ENCODE data around the gene FSCB.
"Not testable (repeated sequence)": the region's sequence is repeated elsewhere in the genome, so short reads cannot be mapped to it uniquely, and the experiment has no call there.

Gene FSCB, protein sequence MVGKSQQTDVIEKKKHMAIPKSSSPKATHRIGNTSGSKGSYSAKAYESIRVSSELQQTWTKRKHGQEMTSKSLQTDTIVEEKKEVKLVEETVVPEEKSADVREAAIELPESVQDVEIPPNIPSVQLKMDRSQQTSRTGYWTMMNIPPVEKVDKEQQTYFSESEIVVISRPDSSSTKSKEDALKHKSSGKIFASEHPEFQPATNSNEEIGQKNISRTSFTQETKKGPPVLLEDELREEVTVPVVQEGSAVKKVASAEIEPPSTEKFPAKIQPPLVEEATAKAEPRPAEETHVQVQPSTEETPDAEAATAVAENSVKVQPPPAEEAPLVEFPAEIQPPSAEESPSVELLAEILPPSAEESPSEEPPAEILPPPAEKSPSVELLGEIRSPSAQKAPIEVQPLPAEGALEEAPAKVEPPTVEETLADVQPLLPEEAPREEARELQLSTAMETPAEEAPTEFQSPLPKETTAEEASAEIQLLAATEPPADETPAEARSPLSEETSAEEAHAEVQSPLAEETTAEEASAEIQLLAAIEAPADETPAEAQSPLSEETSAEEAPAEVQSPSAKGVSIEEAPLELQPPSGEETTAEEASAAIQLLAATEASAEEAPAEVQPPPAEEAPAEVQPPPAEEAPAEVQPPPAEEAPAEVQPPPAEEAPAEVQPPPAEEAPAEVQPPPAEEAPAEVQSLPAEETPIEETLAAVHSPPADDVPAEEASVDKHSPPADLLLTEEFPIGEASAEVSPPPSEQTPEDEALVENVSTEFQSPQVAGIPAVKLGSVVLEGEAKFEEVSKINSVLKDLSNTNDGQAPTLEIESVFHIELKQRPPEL

DNA sequence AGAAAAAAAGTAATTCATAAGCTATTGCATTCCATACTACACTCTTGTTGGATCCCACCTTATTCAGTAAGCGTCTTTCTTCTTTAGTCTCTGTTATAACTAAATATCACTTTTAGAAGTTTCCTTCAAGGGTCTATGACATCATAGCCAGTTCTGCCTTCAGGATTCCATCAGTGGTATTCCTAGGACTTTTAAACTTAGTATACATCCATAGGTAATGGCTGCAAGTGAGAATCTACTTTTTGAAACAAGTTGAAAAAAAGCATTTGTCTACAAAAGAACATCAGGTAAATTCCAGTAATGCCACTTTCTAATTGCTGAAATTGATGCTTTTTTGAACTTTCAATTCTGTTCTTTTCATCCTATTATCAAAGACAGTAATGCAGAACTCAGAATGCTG, at the start of gene FSCB:
Gene FSCB (minus strand): TSS at position 101 of the 400 bp plus-strand sequence. CDS start 296 bp downstream, outside the sequence.
- Mint-ChIP-seq H3K27me3 (no peaks in the 10 kb centered on the region), H3K27ac (no peak within 1 kb of the TSS), H3K9me3 (no peaks in the 10 kb centered on the region), H3K4me3 (no peak within 1 kb of the TSS), H3K4me1 (no peaks in the 10 kb centered on the region), H3K36me3 (no peaks in the 10 kb centered on the region)
- no peak for DNase-seq
- CTCF ChIA-PET: no interaction called here

DNA sequence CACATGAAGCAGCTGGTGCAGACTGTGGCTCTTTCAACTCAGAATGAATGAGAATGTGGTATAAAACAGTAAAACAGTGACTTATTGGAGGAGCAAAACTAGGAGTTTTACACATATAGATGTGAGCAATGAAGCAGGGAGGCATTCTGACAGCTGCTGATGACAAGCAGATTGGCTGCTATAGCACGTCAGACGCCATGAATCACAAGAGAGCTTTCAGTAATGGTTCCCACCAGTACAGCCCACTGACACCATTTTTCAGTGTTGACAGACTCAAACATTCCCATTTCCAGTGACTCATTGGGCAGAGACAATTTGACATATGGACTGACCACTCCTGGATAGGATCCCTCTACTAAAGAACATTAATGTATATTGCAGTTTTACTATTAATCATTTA, 24.6 kb upstream of the FSCB start:
- H3K4me3 Mint-ChIP-seq: no peak overlapping the region
- H3K27ac Mint-ChIP-seq: no peak overlapping the region
- no peak for DNase-seq
- no peaks in the 10 kb centered on the region for H3K4me1 Mint-ChIP-seq
- CTCF ChIA-PET: no interaction called here
- H3K27me3 Mint-ChIP-seq: no peaks in the 10 kb centered on the region
- no peaks in the 10 kb centered on the region for H3K9me3 Mint-ChIP-seq
- H3K36me3 Mint-ChIP-seq: no peaks in the 10 kb centered on the region

DNA sequence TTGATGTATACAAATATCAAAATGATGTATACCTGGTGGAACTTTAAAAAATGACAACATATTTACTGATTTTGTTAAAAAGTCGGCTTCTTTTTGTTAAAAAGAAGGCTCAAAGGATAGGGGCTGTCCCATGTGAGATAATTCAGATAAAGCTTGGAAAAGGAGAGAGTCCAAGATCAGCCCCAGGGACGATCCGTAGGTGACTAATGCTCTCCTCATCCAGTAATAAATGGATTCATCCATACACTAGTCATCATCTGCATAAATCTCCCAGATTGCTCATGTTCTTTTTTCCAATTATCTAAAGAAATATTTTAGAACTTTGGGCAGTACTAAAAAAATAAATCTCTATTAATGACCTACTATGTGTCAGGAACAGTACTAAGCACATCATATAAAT, 23.4 kb upstream of the FSCB start:
- CTCF ChIA-PET: no interaction called here
- H3K4me3 Mint-ChIP-seq: no peak overlapping the region

DNA sequence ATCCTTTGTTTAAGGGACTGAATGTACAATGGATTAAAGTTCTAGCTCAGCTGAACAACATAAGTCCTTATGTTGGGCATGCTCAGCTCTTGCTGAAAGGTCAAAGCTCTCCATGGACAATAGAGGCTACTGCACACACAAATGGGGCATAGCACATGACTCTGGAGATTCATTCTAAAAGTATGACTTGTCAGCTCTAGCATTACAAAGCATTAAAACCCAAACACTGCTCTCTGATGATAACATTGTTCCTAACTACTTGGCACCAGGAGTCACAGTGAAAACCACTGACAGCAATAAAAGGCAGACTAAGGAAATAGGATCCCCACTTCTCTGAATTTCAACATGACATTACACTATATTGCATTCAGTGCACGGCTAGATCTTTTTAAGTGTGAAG, 21.9 kb upstream of the FSCB start:
- no peak for DNase-seq
- Mint-ChIP-seq H3K27ac (no peak overlapping the region), H3K4me1 (no peaks in the 10 kb centered on the region), H3K27me3 (no peaks in the 10 kb centered on the region), H3K9me3 (no peaks in the 10 kb centered on the region), H3K4me3 (no peak overlapping the region), H3K36me3 (no peaks in the 10 kb centered on the region)
- CTCF ChIA-PET: no interaction called here

More for the DNA sequence above, 23.4 kb upstream of the FSCB start:
- Mint-ChIP-seq H3K9me3 (no peaks in the 10 kb centered on the region), H3K36me3 (no peaks in the 10 kb centered on the region), H3K27ac (no peak overlapping the region), H3K4me1 (no peaks in the 10 kb centered on the region), H3K27me3 (no peaks in the 10 kb centered on the region)
- DNase-seq: no peak

DNA sequence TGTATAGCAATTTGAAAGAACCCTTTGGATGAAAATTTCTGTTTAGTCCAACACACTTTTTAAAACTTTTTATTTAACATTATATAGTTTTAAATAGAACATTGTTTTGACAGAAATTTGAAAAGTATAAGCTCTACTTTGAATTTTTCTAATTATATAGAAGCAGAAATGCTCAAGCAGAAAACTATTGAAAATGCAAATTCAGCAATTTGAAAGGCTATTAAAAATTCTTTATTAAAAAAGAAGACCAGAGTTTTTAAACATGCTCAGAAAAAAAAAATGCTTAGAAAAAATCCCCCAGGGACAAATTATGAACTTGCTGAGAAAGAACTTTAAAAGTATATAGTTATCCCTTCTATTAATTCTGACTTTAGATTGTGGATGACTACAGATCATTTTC, 21.1 kb upstream of the FSCB start:
- Mint-ChIP-seq H3K4me3 (no peak overlapping the region), H3K36me3 (no peaks in the 10 kb centered on the region), H3K27ac (no peak overlapping the region), H3K27me3 (no peaks in the 10 kb centered on the region), H3K9me3 (no peaks in the 10 kb centered on the region), H3K4me1 (no peaks in the 10 kb centered on the region)
- DNase-seq: no peak
- CTCF ChIA-PET: no interaction called here

DNA sequence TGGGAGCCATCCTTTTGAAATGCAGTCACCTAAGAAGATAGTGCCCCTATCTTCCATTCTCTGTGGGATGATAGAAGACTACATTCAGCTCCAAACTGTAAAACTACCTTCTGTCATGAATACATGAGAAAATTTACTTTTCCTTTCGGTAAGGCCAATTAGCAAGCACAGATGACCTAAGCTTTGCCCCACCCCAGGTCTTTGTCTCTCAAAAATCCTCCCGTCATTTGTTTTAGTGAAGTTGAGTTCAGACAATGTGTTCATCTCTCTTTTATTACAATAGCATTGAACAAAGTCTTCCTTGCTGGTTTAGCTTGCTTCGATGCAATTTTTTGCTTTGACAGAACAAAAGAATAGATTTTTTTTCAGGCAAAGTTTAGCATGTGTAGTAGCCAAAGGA, 18.2 kb upstream of the FSCB start:
- Mint-ChIP-seq H3K27me3 (no peaks in the 10 kb centered on the region), H3K36me3 (no peaks in the 10 kb centered on the region), H3K9me3 (no peaks in the 10 kb centered on the region), H3K27ac (no peak overlapping the region), H3K4me3 (no peak overlapping the region), H3K4me1 (no peaks in the 10 kb centered on the region)
- DNase-seq: no peak
- CTCF ChIA-PET: no interaction called here

DNA sequence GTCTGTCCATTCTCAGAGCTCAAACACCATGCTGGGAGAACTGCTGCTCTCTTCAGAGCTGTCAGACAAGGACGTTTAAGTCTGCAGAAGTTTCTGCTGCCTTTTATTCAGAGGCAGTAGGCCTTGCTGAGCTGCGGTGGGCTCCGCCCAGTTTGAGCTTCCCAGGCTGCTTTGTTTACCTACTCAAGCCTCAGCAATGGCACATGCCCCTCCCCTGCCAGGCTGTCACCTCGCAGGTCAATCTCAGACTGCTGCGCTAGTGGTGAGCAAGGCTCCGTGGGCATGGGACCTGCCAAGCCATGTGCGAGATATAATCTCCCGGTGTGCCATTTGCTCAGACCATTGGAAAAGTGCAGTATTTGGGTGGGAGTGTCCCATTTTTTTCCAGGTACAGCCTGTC, 8.6 kb upstream of the FSCB start:
- H3K4me1 Mint-ChIP-seq, CTCF ChIA-PET, H3K4me3 Mint-ChIP-seq, H3K27ac Mint-ChIP-seq, H3K36me3 Mint-ChIP-seq, DNase-seq, H3K27me3 Mint-ChIP-seq: not testable (repeated sequence)
- peaks cover 16% of the 10 kb centered on the region for H3K9me3 Mint-ChIP-seq

DNA sequence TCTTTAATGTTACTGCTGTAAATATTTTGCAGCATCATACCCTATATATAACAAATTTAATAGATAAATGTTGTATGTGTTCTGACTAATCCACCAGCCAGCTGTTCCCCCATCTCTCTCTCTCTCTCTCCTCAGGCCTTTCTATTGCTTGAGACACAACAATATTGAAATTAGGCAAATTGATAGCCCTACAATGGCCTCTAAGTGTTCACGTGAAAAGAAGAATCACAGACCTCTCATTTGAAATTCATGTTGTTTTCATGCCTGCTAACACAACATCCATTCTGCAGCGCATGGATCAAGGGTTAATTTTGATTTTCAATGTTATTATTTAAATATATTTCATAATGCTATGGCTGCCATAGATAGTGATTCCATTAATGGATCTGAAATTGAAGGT, 1.8 kb upstream of the FSCB start:
- H3K27me3 Mint-ChIP-seq: no peaks in the 10 kb centered on the region
- no peak overlapping the region for H3K4me3 Mint-ChIP-seq
- no peaks in the 10 kb centered on the region for H3K36me3 Mint-ChIP-seq
- CTCF ChIA-PET: no interaction called here
- H3K27ac Mint-ChIP-seq: no peak overlapping the region
- H3K4me1 Mint-ChIP-seq: no peaks in the 10 kb centered on the region
- peaks cover 4% of the 10 kb centered on the region for H3K9me3 Mint-ChIP-seq
- no peak for DNase-seq

DNA sequence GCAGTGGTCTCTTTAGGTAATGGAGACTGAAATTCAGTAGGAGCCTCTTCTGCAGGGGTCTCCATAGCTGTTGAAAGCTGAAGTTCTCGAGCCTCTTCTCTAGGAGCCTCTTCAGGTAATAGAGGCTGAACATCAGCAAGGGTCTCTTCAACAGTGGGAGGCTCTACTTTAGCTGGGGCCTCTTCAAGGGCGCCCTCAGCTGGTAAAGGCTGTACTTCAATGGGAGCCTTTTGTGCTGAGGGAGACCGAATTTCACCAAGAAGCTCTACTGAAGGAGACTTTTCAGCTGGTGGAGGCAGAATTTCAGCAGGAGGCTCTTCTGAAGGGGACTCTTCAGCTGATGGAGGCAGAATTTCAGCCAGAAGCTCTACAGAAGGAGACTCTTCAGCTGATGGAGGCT, 1.5 kb downstream of the FSCB start:
- H3K27me3 Mint-ChIP-seq: no peaks in the 10 kb centered on the region
- H3K36me3 Mint-ChIP-seq: no peaks in the 10 kb centered on the region
- H3K4me3 Mint-ChIP-seq: no peak overlapping the region
- H3K27ac Mint-ChIP-seq: no peak overlapping the region
- no peak for DNase-seq
- no peaks in the 10 kb centered on the region for H3K4me1 Mint-ChIP-seq
- CTCF ChIA-PET: no interaction called here
- no peaks in the 10 kb centered on the region for H3K9me3 Mint-ChIP-seq

DNA sequence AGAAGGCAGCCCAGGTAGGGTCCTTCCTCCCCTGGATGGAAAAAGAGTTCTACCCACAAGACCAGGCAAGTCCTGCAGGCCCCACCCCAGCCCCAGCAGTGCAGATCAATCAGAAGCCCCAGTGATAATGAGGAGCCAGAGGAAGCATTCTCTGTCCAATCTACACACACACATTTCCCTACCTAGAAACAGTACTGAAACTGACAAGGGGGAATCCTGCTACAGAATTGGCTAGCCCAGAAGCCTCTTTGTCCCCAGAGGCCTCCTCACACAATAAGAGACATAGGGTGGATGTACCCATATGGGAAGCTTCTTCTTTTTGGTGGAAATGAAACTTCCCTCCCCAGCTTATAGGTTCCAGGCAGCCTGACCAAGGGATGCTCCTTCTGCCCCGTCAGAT, 9.9 kb downstream of the FSCB start:
- CTCF ChIA-PET: no interaction called here
- Mint-ChIP-seq H3K27ac (no peak overlapping the region), H3K36me3 (no peaks in the 10 kb centered on the region), H3K4me3 (no peak overlapping the region), H3K4me1 (no peaks in the 10 kb centered on the region), H3K27me3 (no peaks in the 10 kb centered on the region), H3K9me3 (peaks cover 2% of the 10 kb centered on the region)
- no peak for DNase-seq

DNA sequence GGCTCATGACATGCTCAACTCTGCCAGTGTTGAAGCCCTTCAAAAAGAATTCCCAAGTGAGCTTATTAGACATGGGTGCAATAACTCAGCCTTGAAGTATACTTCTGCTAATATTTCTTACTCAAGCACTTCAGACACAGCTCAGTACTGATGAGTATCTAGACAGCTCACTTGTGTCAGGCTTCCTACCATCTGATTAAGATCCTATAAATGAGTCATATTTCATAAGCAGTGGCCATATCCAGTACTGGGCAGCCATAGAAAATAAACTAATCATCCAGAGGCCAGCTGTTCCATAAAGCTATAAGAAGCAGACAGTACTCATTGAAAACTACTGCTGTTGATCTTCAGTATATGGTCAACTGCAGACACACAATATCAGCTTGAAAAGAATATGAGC, 12.9 kb downstream of the FSCB start:
- no peak overlapping the region for H3K27ac Mint-ChIP-seq
- no peaks in the 10 kb centered on the region for H3K9me3 Mint-ChIP-seq
- no peak overlapping the region for H3K4me3 Mint-ChIP-seq
- H3K27me3 Mint-ChIP-seq: no peaks in the 10 kb centered on the region
- CTCF ChIA-PET: no interaction called here
- no peaks in the 10 kb centered on the region for H3K36me3 Mint-ChIP-seq
- DNase-seq: no peak
- H3K4me1 Mint-ChIP-seq: no peaks in the 10 kb centered on the region

DNA sequence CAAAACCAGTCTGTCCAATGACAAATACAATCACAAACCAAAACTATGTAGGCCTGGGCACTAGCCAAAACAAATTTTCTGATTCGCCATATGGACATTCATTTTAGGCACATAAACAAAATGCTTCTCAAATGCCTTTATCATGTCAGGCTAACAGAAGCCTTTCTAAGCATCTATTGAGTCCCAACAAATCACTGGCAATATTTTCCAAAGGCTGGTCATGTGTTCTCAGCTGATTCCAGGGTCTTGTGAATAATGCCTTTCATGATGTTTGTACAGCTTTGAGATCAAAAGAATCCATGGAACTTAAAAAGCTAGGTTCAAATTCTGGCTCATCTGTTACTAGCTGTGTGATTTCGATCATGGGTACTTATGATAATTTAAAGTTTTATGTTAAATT, 16.1 kb downstream of the FSCB start:
- Mint-ChIP-seq H3K36me3 (no peaks in the 10 kb centered on the region), H3K4me3 (no peak overlapping the region), H3K27me3 (no peaks in the 10 kb centered on the region), H3K27ac (no peak overlapping the region), H3K4me1 (no peaks in the 10 kb centered on the region), H3K9me3 (peaks cover 1% of the 10 kb centered on the region)
- no peak for DNase-seq
- CTCF ChIA-PET: no interaction called here

DNA sequence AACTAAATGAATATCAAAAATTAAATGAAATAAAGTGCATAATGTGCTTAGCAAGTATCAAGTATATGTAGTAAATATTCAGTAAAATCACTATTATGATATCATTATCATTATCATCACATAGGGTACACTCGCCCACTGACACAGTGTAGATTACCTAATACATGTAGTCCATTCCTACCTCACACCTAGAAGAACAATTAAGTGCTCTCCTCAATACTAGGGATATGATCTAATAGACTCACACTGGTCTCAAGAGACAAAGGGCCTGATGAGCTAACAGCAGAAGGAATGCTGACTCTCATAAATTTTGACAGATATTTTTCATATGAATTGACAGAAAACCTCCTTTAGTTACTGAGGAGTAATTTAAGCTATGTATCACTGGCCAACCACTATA, 29.1 kb downstream of the FSCB start:
- no peak for DNase-seq
- H3K4me1 Mint-ChIP-seq: no peaks in the 10 kb centered on the region
- H3K9me3 Mint-ChIP-seq: peaks cover 9% of the 10 kb centered on the region
- H3K27ac Mint-ChIP-seq: no peak overlapping the region
- H3K27me3 Mint-ChIP-seq: no peaks in the 10 kb centered on the region
- no peak overlapping the region for H3K4me3 Mint-ChIP-seq
- H3K36me3 Mint-ChIP-seq: no peaks in the 10 kb centered on the region
- CTCF ChIA-PET: no interaction called here

DNA sequence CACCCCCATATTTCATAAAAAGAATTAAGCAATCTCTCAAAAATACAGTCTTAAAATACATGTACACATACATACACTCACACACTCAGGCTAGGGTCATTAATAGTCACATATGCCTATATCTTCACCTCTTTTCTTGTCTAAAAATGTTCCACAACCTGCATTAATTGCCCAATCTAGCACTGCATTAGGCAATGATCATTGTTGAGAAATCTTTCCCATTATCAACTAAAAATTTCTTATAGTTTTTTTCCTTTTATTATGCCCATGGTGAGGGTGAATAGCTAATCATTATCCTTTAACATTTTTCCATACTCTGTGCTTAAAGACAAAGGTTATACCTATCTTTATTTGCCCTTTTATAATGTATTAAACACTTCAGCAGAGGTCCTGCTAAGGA, 38.3 kb downstream of the FSCB start:
- no peaks in the 10 kb centered on the region for H3K9me3 Mint-ChIP-seq
- no peaks in the 10 kb centered on the region for H3K27me3 Mint-ChIP-seq
- H3K36me3 Mint-ChIP-seq: no peaks in the 10 kb centered on the region
- no peaks in the 10 kb centered on the region for H3K4me1 Mint-ChIP-seq
- no peak overlapping the region for H3K27ac Mint-ChIP-seq
- CTCF ChIA-PET: no interaction called here
- H3K4me3 Mint-ChIP-seq: no peak overlapping the region
- no peak for DNase-seq

DNA sequence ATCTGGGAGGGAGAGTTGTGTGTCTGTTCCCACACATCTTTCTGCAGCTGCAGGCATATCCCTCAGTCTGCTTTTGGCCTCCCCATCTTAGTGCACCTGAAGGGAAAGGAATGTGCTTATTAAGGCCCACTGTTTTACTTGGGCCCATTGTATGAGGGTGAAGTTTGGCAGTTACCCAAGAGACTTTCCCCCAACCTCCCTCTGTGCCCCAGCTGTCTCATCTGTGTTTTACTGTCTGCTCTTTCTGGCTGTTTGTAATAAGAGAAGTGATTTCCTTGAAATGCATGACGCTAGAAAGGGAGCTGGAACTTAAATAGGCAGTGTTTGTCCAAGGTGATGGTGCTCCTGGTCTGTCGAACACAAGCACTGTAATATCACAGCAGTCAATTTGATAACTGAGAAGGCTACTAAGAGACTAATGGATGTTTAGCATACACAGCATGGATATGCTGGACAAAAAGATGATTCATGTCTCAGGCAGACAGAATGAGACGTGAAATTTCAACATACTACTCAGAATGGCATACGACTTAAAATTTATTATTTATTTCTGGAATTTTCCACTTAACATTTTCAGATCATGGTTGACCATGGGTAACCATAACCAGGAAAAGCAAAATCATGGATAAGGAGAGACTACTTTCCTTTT, 43.6 kb downstream of the FSCB start:
- H3K9me3 Mint-ChIP-seq: peaks cover 4% of the 10 kb centered on the region
- no peaks in the 10 kb centered on the region for H3K4me1 Mint-ChIP-seq
- DNase-seq: no peak
- H3K27me3 Mint-ChIP-seq: no peaks in the 10 kb centered on the region
- CTCF ChIA-PET: no interaction called here
- no peaks in the 10 kb centered on the region for H3K36me3 Mint-ChIP-seq
- no peak overlapping the region for H3K27ac Mint-ChIP-seq
- H3K4me3 Mint-ChIP-seq: no peak overlapping the region

All from activated naive CD4-positive, alpha-beta T cell treated with anti-CD3 and anti-CD28 coated beads, Interleukin-2, amount 10 ng/mL, durations not matched to agents 7 days and 5 days (primary cell).